Kidney (tissue), 14 donors: ENCODE measurements around the gene OR51B5. TPM values are rescaled to one million over a fixed set of nuclear protein-coding genes. Genes with fewer than 3 reads are reported as not detected.
"Not testable (repeated sequence)": the region's sequence is repeated elsewhere in the genome, so short reads cannot be mapped to it uniquely, and the experiment has no call there.

Experiments
- DNase-seq, 5 donors: peaks; one replicate each; pipeline ENCODE4 v3.0.0-alpha.2; 2013 to 2020
- FAIRE-seq: peaks from 2 replicates; lab custom pipeline; 2012; peaks lifted over from hg19 to GRCh38; lab: Jason Lieb, UNC
- H3K27ac ChIP-seq, 2 donors: one replicate each; pipeline ENCODE4 v1.7.0; 2013; ENCODE audit warnings: low read depth in 2 of 2, low read length in 2 of 2, inconsistent platforms in 1 of 2
- H3K27me3 ChIP-seq: one replicate; pipeline ENCODE4 v1.7.1; 2013; ENCODE audit warnings: low read length, inconsistent platforms; ENCODE audit not compliant: control insufficient read depth, insufficient read depth
- H3K36me3 ChIP-seq, 3 donors: one replicate each; pipeline versions ENCODE4 v1.7.0 to v1.7.1; 2013; ENCODE audit warnings: low read length in 3 of 3, control low read depth in 1 of 3, inconsistent platforms in 1 of 3; ENCODE audit not compliant: insufficient read depth in 3 of 3, control insufficient read depth in 2 of 3
- H3K4me1 ChIP-seq, 3 donors: one replicate each; pipeline versions ENCODE4 v1.7.0 to v1.7.1; 2013; ENCODE audit warnings: low read length in 3 of 3, inconsistent platforms in 1 of 3, low read depth in 1 of 3; ENCODE audit not compliant: control insufficient read depth in 2 of 3, insufficient read depth in 2 of 3
- H3K4me3 ChIP-seq, 3 donors: one replicate each; pipeline versions ENCODE4 v1.7.0 to v1.8.1; 2013; ENCODE audit warnings: low read length in 3 of 3, control low read depth in 1 of 3, inconsistent platforms in 1 of 3
- H3K9ac ChIP-seq, 3 donors: one replicate each; pipeline versions ENCODE4 v1.7.0 to v1.7.1; 2013; ENCODE audit warnings: low read length in 3 of 3, control low read depth in 1 of 3, inconsistent platforms in 1 of 3
- H3K9me3 ChIP-seq, 3 donors: one replicate each; pipeline versions ENCODE4 v1.7.0 to v1.7.1; 2013; ENCODE audit warnings: low read length in 3 of 3, control low read depth in 1 of 3, inconsistent platforms in 1 of 3; ENCODE audit not compliant: control insufficient read depth in 2 of 3, insufficient read depth in 1 of 3
- intact Hi-C: fragments of 100-400 bp; cut with DNase I; formaldehyde crosslinking; loops from one replicate; pipeline ENCODE4 v1.11.1; 2022
- polyA plus RNA-seq: library from polyadenylated mRNA; stranded (reverse); fragments of 350-450 nt; fragmentation: Illumina TruSeq; extraction: RNeasy Lipid Tissue Mini Kit (QIAGEN cat#74804); gene quantifications from one replicate; pipeline ENCODE4 v1.2.3, GENCODE V29; 2014; ENCODE audit warnings: low read depth, low replicate concordance; ENCODE audit not compliant: insufficient read depth
- total RNA-seq: library from RNA; stranded (reverse); fragmentation: NEBNext Ultra II Directional; extraction: Animal tissue kit (Norgen Biotek cat#: 25700); gene quantifications from one replicate; pipeline ENCODE4 v1.2.1, GENCODE V29; 2021
- TF ChIP-seq, protein P1 (sequence below): IDR thresholded peaks from 3 replicates; pipeline ENCODE4 v1.5.1; 2012; ENCODE audit warnings: mild to moderate bottlenecking, moderate library complexity, borderline replicate concordance; ENCODE audit not compliant: insufficient read depth; ENCODE audit errors: extremely low read depth
- donor health status: control.
- donor health status: control.
- donor health status: control.
- donor health status: control.
- donor health status: control.
- donor health status: DM: yes; HTN: yes; CAD: no.
- donor health status: Normal renal cell carcinoma (clear cell type).

The OR51B5 gene
- total and polyA plus RNA-seq, 2 donors from 2014 or later = not detected

DNA sequence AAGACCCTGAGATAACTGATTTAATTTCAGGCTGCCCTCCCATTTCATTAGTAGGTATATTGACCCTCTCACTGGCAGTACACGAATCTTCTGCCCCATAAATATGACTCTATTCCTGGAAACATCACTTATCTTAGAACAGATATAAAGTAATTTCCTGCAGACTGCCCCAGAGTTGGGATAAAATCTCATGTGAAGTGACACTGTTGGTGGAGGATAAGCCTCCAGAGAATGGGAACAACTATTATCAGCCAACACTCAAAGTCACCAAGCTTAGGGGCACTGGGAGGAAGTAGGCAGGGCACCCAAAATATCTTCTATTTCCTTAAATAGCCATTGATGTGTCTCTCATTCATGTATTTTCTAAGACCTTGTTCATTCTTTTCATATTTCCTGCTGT lies 8.2 kb downstream of the OR51B5 start:
- DNase-seq = no peak
- TF ChIP-seq, protein P1, sequence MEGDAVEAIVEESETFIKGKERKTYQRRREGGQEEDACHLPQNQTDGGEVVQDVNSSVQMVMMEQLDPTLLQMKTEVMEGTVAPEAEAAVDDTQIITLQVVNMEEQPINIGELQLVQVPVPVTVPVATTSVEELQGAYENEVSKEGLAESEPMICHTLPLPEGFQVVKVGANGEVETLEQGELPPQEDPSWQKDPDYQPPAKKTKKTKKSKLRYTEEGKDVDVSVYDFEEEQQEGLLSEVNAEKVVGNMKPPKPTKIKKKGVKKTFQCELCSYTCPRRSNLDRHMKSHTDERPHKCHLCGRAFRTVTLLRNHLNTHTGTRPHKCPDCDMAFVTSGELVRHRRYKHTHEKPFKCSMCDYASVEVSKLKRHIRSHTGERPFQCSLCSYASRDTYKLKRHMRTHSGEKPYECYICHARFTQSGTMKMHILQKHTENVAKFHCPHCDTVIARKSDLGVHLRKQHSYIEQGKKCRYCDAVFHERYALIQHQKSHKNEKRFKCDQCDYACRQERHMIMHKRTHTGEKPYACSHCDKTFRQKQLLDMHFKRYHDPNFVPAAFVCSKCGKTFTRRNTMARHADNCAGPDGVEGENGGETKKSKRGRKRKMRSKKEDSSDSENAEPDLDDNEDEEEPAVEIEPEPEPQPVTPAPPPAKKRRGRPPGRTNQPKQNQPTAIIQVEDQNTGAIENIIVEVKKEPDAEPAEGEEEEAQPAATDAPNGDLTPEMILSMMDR = no peak
- Histone ChIP-seq H3K4me3 (no peak overlapping the region), H3K27me3 (no peaks in the 10 kb centered on the region), H3K4me1 (no peaks in the 10 kb centered on the region), H3K9ac (no peak overlapping the region), H3K36me3 (no peaks in the 10 kb centered on the region), H3K27ac (no peak overlapping the region), H3K9me3 (no peaks in the 10 kb centered on the region)
- FAIRE-seq = no peak
- intact Hi-C loops = no loop called here

DNA sequence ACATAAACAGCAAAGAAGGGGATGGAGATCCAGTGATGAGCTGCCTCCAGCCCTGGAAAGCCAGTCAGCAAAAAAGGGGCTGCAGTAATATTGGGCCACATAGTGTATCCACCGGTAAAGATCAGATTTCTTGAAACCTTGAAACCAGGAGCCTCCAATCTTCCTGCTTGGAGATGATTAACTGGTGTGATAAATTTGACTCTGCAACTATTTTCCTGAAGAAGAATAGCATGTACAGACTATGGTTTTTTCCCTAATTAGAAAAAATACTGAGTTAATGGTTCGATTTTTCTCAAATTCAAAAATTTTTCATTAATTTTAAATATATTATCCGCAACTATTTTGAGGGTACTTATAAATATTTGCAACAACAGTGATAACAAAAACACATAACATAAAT lies 19.1 kb downstream of the OR51B5 start, which contains the start of gene OR51B2:
TSS of gene OR51B2 (minus strand) at position 101 of the 400 bp plus-strand sequence. CDS start at position 101, 0 bp downstream.
- no peaks in the 10 kb centered on the region for H3K27me3 ChIP-seq
- H3K9ac ChIP-seq = no peak within 1 kb of the TSS
- FAIRE-seq (no peak), DNase-seq (no peak)
- H3K4me1 ChIP-seq = no peaks in the 10 kb centered on the region
- TF ChIP-seq, protein P1 = no peak
- intact Hi-C loops = no loop called here
- no peak within 1 kb of the TSS for H3K4me3 ChIP-seq
- no peaks in the 10 kb centered on the region for H3K9me3 ChIP-seq
- no peaks in the 10 kb centered on the region for H3K36me3 ChIP-seq
- H3K27ac ChIP-seq = no peak within 1 kb of the TSS

DNA sequence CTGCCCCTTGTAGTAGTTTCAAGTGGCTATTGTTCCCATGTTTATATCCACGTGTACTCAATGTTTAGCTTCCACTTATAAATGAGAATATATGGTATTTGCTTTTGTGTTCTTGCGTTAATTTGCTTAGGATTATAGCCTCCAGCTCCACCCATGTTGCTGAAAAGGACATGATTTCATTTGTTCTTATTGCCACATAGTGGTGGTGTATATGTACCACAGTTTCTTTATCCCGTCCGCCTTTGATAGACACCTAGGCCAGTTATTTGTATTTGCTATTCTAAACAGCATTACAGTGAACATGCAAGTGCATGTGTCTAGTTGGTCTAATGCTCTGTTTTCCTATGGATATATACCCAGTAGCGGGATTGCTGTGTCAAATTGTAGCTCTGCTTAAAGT lies 26.0 kb downstream of the OR51B5 start:
- no peaks in the 10 kb centered on the region for H3K27me3 ChIP-seq
- H3K36me3 ChIP-seq = no peaks in the 10 kb centered on the region
- DNase-seq (no peak), FAIRE-seq (no peak)
- no peaks in the 10 kb centered on the region for H3K4me1 ChIP-seq
- H3K9me3 ChIP-seq = no peaks in the 10 kb centered on the region
- TF ChIP-seq, protein P1 = no peak
- H3K4me3 ChIP-seq = no peak overlapping the region
- no peak overlapping the region for H3K27ac ChIP-seq
- H3K9ac ChIP-seq = no peak overlapping the region
- intact Hi-C loops = no loop called here

DNA sequence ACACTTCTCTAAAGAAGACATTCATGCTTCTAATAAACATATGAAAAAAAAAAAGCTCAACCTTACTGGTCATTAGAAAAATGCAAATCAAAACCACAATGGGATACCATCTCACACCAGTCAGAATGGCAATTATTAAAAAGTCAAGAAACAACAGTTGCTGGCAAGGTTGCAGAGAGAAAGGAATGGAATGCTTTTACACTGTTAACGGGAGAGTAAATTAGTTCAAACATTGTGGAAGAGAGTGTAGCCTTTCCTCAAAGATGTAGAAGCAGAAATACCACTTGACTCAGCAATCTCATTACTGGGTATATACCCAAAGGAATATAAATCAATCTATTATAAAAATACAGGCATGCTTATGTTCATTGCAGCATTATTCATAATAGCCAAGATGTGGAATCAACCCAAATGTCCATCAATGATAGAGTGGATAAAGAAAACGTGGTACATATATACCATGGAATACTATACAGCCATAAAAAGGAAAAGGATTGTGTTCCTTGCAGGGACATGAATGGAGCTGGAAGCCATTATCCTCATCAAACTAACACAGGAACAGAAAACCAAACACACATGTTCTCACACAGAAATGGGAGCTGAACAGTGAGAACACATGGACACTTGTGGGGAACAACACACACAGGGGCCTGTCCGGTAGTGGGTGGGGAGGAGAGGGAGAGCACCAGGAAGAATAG lies 29.8 kb downstream of the OR51B5 start:
- H3K27me3 ChIP-seq, intact Hi-C loops, DNase-seq, H3K27ac ChIP-seq, H3K4me1 ChIP-seq, H3K9me3 ChIP-seq, H3K9ac ChIP-seq, H3K36me3 ChIP-seq, H3K4me3 ChIP-seq, FAIRE-seq: not testable (repeated sequence)
